Skeletal muscle tissue (tissue), 4 donors: ENCODE results near the gene C9orf50. TPM values are rescaled to one million over a fixed set of nuclear protein-coding genes. Genes with fewer than 3 reads are reported as not detected.
A peak's percentile ranks its signal among the peaks of the same experiment; 100 is the strongest.

Experiments
- H3K27ac ChIP-seq: one replicate; pipeline ENCODE4 v1.7.0; 2013; ENCODE audit warnings: mild to moderate bottlenecking, low read depth, low read length, inconsistent platforms
- H3K27me3 ChIP-seq, 3 donors: one replicate each; pipeline ENCODE4 v1.7.0; 2013; ENCODE audit warnings: low read length in 3 of 3; ENCODE audit not compliant: control insufficient read depth in 3 of 3, insufficient read depth in 3 of 3
- H3K36me3 ChIP-seq, 3 donors: one replicate each; pipeline ENCODE4 v1.7.0; 2013; ENCODE audit warnings: low read length in 3 of 3; ENCODE audit not compliant: control insufficient read depth in 3 of 3, insufficient read depth in 3 of 3
- H3K4me1 ChIP-seq, 3 donors: one replicate each; pipeline ENCODE4 v1.7.0; 2013; ENCODE audit warnings: low read length in 3 of 3, mild to moderate bottlenecking in 3 of 3; ENCODE audit not compliant: control insufficient read depth in 3 of 3, insufficient read depth in 3 of 3
- H3K4me3 ChIP-seq, 3 donors: one replicate each; pipeline ENCODE4 v1.7.0; 2013; ENCODE audit warnings: low read length in 3 of 3
- H3K9ac ChIP-seq, 3 donors: one replicate each; pipeline ENCODE4 v1.7.0; 2013; ENCODE audit warnings: low read length in 3 of 3, mild to moderate bottlenecking in 3 of 3, moderate library complexity in 2 of 3, low read depth in 1 of 3
- H3K9me3 ChIP-seq, 3 donors: one replicate each; pipeline ENCODE4 v1.7.0; 2013; ENCODE audit warnings: low read length in 3 of 3; ENCODE audit not compliant: control insufficient read depth in 3 of 3
- total RNA-seq: library from RNA; depleted of rRNA; stranded (reverse); fragments of >200 nt; gene quantifications from one replicate; pipeline ENCODE4 v1.2.3, GENCODE V29; 2014
- donor health status: Osteomylitis.

The C9orf50 gene
- total RNA-seq, 1 donor from 2014 or later: not detected

GRCh38 chr9:129606161-129607026 lies 14.5 kb downstream of the C9orf50 start:
- Histone ChIP-seq H3K27ac (peak overlapping the region; percentile 78), H3K36me3 (no peaks in the 10 kb centered on the region), H3K9me3 (no peaks in the 10 kb centered on the region), H3K27me3 (no peaks in the 10 kb centered on the region), H3K4me3 (no peak overlapping the region), H3K4me1 (peaks cover 30 to 45% (median 36%) of the 10 kb centered on the region in 3 donors), H3K9ac (peak overlapping the region in 2 of 3 donors; percentile 61 to 66)

DNA sequence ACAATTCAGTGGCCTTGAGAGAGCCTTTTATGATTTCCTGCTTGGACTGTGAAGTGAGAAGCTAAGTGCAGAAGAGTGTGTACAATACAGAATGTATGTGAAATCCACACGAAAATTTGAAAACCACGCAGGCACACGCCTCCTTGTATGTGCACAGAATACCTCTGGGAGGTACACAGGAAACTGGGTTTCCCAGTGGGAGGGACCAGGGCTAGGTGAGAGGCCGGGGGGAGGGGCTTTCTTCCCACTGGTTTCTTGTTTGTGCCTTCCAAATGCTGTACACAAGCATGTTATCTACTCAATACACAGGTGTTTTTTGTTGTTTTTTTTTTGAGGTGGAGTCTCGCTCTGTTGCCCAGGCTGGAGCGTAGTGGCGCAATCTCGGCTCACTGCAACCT lies 16.1 kb downstream of the C9orf50 start:
- Histone ChIP-seq H3K27me3 (no peaks in the 10 kb centered on the region), H3K9ac (no peak overlapping the region), H3K36me3 (no peaks in the 10 kb centered on the region), H3K4me3 (no peak overlapping the region), H3K4me1 (peaks cover 24 to 35% (median 26%) of the 10 kb centered on the region in 3 donors), H3K27ac (no peak overlapping the region), H3K9me3 (no peaks in the 10 kb centered on the region)

DNA sequence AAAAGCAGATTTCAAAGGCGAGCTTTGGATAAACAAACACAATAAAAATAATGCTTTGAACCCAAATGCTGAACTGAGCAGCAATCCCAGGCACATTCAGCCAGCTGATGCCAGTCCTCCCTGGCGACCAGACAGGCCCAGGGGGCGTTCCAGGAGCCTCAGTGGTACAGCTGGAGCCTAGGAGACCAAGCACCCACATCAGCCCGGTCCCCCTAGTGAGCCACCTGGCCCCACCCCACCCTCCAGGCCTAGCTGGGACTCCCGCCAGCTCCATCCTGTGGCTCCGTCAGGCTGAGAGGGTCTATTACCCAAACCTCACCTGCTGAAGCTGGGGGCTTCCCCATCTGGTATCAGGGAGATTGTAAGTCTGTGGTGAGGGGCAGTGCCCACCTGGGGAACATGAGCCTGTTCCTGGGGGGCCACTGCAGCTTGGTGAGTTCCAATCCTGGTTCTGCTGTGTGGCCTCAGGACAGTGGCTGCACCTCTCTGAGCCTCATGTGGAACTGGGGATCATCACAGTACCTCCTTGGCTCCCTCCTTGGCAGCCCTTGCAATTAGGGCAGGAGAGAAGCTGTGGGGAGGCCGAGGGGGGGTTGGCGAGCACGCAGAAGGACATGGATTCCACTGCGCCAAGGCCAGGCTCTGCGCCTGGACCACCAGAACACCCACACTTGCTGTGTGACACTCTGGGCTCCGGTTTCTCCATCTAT lies 16.7 kb downstream of the C9orf50 start:
- peaks cover 21 to 32% (median 23%) of the 10 kb centered on the region in 3 donors for H3K4me1 ChIP-seq
- no peaks in the 10 kb centered on the region for H3K27me3 ChIP-seq
- no peak overlapping the region for H3K27ac ChIP-seq
- no peaks in the 10 kb centered on the region for H3K36me3 ChIP-seq
- H3K4me3 ChIP-seq: no peak overlapping the region
- no peak overlapping the region for H3K9ac ChIP-seq
- H3K9me3 ChIP-seq: no peaks in the 10 kb centered on the region

- H3K36me3 ChIP-seq: no peaks in the 10 kb centered on the region
- peaks cover 17 to 27% (median 24%) of the 10 kb centered on the region in 3 donors for H3K4me1 ChIP-seq
- no peak overlapping the region for H3K9ac ChIP-seq
- no peaks in the 10 kb centered on the region for H3K9me3 ChIP-seq
- H3K27ac ChIP-seq: no peak overlapping the region
- peaks cover 0 to 5% (median 4%) of the 10 kb centered on the region in 3 donors for H3K27me3 ChIP-seq
- no peak overlapping the region for H3K4me3 ChIP-seq
Observed at GRCh38 chr9:129602598-129603415, 18.1 kb downstream of the C9orf50 start.

DNA sequence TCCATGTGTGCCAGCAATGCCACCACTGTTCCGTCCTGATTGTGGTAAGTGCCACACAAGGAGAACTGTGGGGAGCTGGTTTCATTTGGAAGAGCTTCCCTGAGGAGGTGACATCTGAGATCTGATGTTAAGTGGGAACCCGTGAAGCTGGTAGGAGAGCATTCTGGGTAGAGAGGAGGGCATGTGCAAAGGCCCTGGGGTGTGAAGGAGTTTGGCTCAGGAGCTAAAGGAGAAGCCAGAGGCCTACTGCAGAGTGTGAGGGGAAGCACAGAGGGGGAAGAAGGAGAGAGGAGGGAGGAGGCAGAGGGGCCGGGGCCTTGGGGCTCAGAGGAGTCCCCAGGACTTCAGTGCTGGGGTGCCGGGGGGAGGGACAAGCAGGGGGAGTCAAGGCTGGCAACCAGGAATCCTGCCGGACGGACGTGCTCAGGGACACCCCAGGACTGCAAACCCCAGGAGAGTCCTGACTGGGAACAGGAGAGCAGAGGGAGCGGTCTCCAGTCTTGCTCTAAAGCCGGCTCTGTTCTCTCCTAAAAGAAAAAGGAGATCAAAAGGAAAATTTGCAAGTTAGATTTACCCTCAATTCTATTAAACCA lies 19.7 kb downstream of the C9orf50 start:
- Histone ChIP-seq H3K9ac (no peak overlapping the region), H3K36me3 (no peaks in the 10 kb centered on the region), H3K27ac (no peak overlapping the region), H3K27me3 (peaks cover 0 to 8% (median 5%) of the 10 kb centered on the region in 3 donors), H3K9me3 (no peaks in the 10 kb centered on the region), H3K4me3 (no peak overlapping the region), H3K4me1 (peaks cover 11 to 22% (median 21%) of the 10 kb centered on the region in 3 donors)

DNA sequence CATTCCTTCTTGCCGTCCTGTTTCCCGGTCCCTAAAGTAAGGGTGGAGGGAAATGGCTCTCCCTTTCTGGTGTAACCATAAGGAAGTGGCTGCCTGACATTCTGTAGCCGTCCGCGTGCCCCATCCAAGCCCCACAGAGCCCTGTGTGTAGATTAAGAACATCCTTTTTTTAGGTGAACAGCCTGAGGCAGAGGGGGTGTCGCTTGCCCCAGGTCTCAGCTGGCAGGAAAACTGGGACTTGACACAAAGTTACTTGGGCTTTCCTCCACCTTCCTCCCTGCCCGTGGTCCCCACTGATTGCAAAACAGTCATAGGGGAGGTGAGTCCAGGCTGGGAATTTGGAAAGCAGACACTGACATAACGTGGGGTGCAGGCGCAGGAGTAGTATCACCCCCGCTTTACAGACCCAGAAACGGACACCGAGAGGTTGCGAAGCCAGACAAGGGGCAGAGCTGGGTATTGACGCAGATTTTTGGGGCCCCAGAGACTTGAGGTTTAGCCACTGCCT lies 22.8 kb downstream of the C9orf50 start:
- H3K27me3 ChIP-seq: peaks cover 0 to 8% (median 5%) of the 10 kb centered on the region in 3 donors
- peak overlapping the region in 2 of 3 donors; percentile 69 to 77 for H3K9ac ChIP-seq
- H3K27ac ChIP-seq: peak overlapping the region; percentile 69
- no peaks in the 10 kb centered on the region for H3K9me3 ChIP-seq
- peak overlapping the region in 2 of 3 donors; percentile 43 to 59 for H3K4me3 ChIP-seq
- no peaks in the 10 kb centered on the region for H3K36me3 ChIP-seq
- peaks cover 11 to 33% (median 25%) of the 10 kb centered on the region in 3 donors for H3K4me1 ChIP-seq

GRCh38 chr9:129597355-129598088 lies 23.4 kb downstream of the C9orf50 start:
- H3K9me3 ChIP-seq: no peaks in the 10 kb centered on the region
- no peaks in the 10 kb centered on the region for H3K36me3 ChIP-seq
- H3K27ac ChIP-seq: peak overlapping the region; percentile 69
- H3K27me3 ChIP-seq: peaks cover 0 to 8% (median 5%) of the 10 kb centered on the region in 3 donors
- peak overlapping the region; percentile 43 to 59 (median 56) for H3K4me3 ChIP-seq
- peak overlapping the region; percentile 57 to 77 (median 69) for H3K9ac ChIP-seq
- H3K4me1 ChIP-seq: peaks cover 11 to 30% (median 25%) of the 10 kb centered on the region in 3 donors

- Histone ChIP-seq H3K4me1 (peaks cover 11 to 30% (median 25%) of the 10 kb centered on the region in 3 donors), H3K9me3 (no peaks in the 10 kb centered on the region), H3K27ac (peak overlapping the region; percentile 69), H3K9ac (peak overlapping the region; percentile 33 to 54 (median 43)), H3K36me3 (no peaks in the 10 kb centered on the region), H3K4me3 (peak overlapping the region; percentile 43 to 61 (median 56)), H3K27me3 (peaks cover 0 to 8% (median 5%) of the 10 kb centered on the region in 3 donors)
Observed at GRCh38 chr9:129596541-129597331, 24.2 kb downstream of the C9orf50 start.
